RCC 7860 (cell line): Measurements from ENCODE around the gene FBXO30.
A peak's percentile ranks its signal among the peaks of the same experiment; 100 is the strongest.

Experiments used
- DNase-seq: peaks from one replicate; pipeline ENCODE4 v3.0.0-alpha.2; 2015; ENCODE audit warnings: low spot score
- FAIRE-seq: peaks from 2 replicates; lab custom pipeline; 2012; peaks lifted over from hg19 to GRCh38; lab: Jason Lieb, UNC

FBXO30 gene

GRCh38 chr6:145814501-145815308, at the start of gene FBXO30:
FBXO30 (minus strand) TSS chr6:145814795; CDS start chr6:145806405, 8,390 bp downstream.
- DNase-seq: peak; percentile 57
- no peak for FAIRE-seq

GRCh38 chr6:145863988-145864616, 49.5 kb upstream of the FBXO30 start:
- FAIRE-seq: no peak
- DNase-seq: no peak

- FAIRE-seq: no peak
These were observed 48.8 kb upstream of the FBXO30 start for GRCh38 chr6:145863366-145863765.

GRCh38 chr6:145860562-145860961, 46.0 kb upstream of the FBXO30 start:
- FAIRE-seq (no peak), DNase-seq (no peak)

More at GRCh38 chr6:145863366-145863765, 48.8 kb upstream of the FBXO30 start:
- no peak for DNase-seq

GRCh38 chr6:145850671-145851070, 36.1 kb upstream of the FBXO30 start:
- FAIRE-seq: no peak

GRCh38 chr6:145848541-145848940, 33.9 kb upstream of the FBXO30 start:
- FAIRE-seq (no peak), DNase-seq (no peak)

More at GRCh38 chr6:145850671-145851070, 36.1 kb upstream of the FBXO30 start:
- no peak for DNase-seq

GRCh38 chr6:145845557-145845956, 31.0 kb upstream of the FBXO30 start:
- DNase-seq (no peak), FAIRE-seq (no peak)

GRCh38 chr6:145844933-145845540, 30.4 kb upstream of the FBXO30 start:
- DNase-seq: no peak
- FAIRE-seq: no peak

- DNase-seq (no peak), FAIRE-seq (no peak)
These were observed 28.3 kb upstream of the FBXO30 start for GRCh38 chr6:145842693-145843546.

- DNase-seq (no peak), FAIRE-seq (no peak)
These were observed 27.1 kb upstream of the FBXO30 start for GRCh38 chr6:145841668-145842067.

- FAIRE-seq: no peak
- no peak for DNase-seq
These were observed 25.1 kb upstream of the FBXO30 start for GRCh38 chr6:145839653-145840052.

GRCh38 chr6:145838305-145838704, 23.7 kb upstream of the FBXO30 start:
- FAIRE-seq (no peak), DNase-seq (no peak)

- no peak for FAIRE-seq
- no peak for DNase-seq
These were observed 22.2 kb upstream of the FBXO30 start for GRCh38 chr6:145836772-145837171.

GRCh38 chr6:145836170-145836569, 21.6 kb upstream of the FBXO30 start:
- FAIRE-seq (no peak), DNase-seq (no peak)

GRCh38 chr6:145830612-145831011, 16.0 kb upstream of the FBXO30 start:
- FAIRE-seq (no peak), DNase-seq (no peak)

- FAIRE-seq: no peak
- no peak for DNase-seq
These were observed 15.4 kb upstream of the FBXO30 start for GRCh38 chr6:145829950-145830349.

GRCh38 chr6:145829102-145829501, 14.5 kb upstream of the FBXO30 start:
- FAIRE-seq: no peak
- no peak for DNase-seq

- DNase-seq: no peak
- no peak for FAIRE-seq
These were observed 9.7 kb upstream of the FBXO30 start for GRCh38 chr6:145824344-145824743.

- DNase-seq (no peak), FAIRE-seq (no peak)
These were observed 8.8 kb upstream of the FBXO30 start for GRCh38 chr6:145823328-145823944.

- FAIRE-seq (no peak), DNase-seq (no peak)
These were observed 7.9 kb upstream of the FBXO30 start for GRCh38 chr6:145822456-145822855.
